Measurements from ENCODE around the gene CCDC167.

The CCDC167 gene

DNA sequence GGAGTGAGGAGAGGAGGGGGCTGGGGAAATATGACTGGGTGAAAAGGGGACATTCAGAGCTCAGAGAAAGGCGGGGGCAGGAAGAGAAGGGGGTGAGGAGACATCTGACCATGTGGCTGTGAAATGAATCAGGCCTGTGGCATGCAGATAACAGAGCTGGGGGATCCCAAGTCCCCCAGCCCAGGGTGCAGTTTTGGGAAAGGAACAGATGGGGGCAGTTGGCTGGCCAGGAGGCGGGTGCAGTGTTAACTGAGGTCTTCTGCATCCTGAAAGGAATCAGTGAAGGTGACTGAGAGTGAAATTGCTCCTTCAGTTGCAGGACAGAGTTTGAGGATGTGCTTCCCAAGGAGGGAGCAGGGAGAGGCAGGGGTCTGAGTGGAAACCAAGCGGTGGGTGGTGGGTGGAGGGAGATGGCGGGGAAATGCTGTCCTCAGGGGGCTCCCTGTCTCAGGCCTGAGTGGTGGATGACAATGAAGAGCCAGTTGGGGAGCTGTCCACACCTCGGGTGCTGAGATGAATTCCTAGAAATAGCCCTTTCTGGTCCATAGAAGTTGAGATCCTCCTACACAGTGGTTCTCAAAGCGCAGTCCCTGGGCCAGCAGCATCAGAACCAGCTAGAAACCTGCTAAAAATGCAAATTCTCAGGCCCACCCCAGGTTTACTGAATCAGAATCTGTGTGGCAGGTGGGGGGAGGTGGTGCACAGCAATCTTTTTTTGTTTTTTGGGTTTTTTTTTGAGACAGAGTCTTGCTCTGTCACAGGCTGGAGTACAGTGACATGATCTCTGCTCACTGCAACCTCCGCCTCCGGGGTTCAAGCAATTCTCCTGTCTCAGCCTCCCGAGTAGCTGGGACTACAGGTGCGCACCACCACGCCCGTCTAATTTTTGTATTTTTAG lies 26.0 kb upstream of the CCDC167 start:
- Mint-ChIP-seq H3K4me1 (peaks cover 4% of the 10 kb centered on the region), H3K9me3 (no peaks in the 10 kb centered on the region), H3K4me3 (no peak overlapping the region), H3K27me3 (ENCODE audit: low read depth, poor library complexity) (peaks cover 81% of the 10 kb centered on the region), H3K36me3 (ENCODE audit: low read depth) (no peaks in the 10 kb centered on the region), H3K27ac (no peak overlapping the region)
- TF ChIP-seq, protein P1, sequence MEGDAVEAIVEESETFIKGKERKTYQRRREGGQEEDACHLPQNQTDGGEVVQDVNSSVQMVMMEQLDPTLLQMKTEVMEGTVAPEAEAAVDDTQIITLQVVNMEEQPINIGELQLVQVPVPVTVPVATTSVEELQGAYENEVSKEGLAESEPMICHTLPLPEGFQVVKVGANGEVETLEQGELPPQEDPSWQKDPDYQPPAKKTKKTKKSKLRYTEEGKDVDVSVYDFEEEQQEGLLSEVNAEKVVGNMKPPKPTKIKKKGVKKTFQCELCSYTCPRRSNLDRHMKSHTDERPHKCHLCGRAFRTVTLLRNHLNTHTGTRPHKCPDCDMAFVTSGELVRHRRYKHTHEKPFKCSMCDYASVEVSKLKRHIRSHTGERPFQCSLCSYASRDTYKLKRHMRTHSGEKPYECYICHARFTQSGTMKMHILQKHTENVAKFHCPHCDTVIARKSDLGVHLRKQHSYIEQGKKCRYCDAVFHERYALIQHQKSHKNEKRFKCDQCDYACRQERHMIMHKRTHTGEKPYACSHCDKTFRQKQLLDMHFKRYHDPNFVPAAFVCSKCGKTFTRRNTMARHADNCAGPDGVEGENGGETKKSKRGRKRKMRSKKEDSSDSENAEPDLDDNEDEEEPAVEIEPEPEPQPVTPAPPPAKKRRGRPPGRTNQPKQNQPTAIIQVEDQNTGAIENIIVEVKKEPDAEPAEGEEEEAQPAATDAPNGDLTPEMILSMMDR (IDR thresholded peaks at IDR 0.05): no peak
- DNase-seq: peak; percentile 81

DNA sequence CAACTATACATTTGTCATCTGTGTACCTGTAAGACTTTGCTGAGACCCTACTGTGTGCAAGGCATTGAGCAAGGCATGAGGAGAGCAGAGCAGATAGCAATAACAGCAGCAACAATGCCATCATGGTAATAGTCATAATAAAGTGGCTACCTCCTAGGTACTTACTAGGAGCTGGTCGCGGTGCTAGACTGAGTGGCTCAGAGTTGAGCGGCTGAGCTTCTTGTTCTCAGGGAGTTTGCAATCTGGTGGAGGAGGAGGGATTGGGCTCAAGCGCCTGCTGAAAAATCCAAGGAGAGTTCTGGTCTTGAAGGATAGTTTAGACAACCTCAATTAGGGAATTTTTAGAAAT lies 25.3 kb upstream of the CCDC167 start:
- Mint-ChIP-seq H3K9me3 (no peaks in the 10 kb centered on the region), H3K27me3 (ENCODE audit: low read depth, poor library complexity) (peaks cover 76% of the 10 kb centered on the region), H3K4me3 (no peak overlapping the region), H3K36me3 (ENCODE audit: low read depth) (no peaks in the 10 kb centered on the region), H3K4me1 (peaks cover 4% of the 10 kb centered on the region), H3K27ac (no peak overlapping the region)
- TF ChIP-seq, protein P1 (IDR thresholded peaks at IDR 0.05): no peak
- no peak for DNase-seq

DNA sequence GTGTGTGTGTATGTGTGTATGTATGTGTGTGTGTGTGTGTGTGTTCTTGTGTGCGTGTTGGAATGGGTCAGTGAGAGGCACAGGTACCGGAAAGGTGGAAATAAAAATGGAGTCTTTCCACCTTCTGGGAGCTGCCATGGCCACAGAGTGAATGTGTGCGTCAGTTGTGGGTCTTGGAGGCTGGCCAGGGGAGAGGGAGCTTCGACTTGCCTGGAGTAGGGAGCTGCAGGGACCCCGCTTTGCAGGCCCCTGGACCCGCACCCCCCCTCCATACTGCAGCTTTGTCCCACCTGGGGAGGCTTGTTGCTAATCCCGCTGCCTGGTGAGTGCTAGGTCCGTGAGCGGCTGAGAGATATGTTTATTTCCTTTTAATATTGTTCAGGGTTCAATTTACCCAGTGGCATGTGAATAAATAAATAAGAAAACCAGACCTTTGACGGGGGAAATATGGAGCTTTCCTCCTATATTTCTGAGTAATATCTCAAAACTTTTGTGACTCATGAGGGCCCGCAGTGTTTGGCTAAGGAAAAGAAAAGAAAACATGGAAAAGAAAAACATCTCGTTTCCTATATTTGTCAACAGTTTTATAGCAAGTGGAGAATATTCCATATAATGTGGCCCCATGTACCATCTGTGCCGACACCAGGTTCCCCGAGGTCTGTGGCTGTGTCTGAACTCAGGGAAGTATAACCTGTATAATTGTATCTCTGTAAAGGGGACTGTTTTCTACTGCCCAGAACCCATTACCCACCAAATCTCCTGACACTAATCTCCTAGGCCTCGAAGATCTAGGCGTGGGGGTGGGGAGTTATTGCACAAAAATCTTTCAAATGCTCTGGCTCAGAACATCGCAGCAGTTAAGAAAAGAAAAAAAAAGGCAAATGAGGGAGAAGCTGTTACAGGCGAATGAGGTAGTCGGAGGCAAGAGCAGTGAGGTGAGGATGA lies 24.6 kb upstream of the CCDC167 start:
- H3K36me3 Mint-ChIP-seq (ENCODE audit: low read depth): no peaks in the 10 kb centered on the region
- TF ChIP-seq, protein P1 (IDR thresholded peaks at IDR 0.05): no peak
- H3K27me3 Mint-ChIP-seq (ENCODE audit: low read depth, poor library complexity): peaks cover 73% of the 10 kb centered on the region
- H3K9me3 Mint-ChIP-seq: peaks cover 3% of the 10 kb centered on the region
- peaks cover 4% of the 10 kb centered on the region for H3K4me1 Mint-ChIP-seq
- DNase-seq: no peak
- no peak overlapping the region for H3K27ac Mint-ChIP-seq
- no peak overlapping the region for H3K4me3 Mint-ChIP-seq

DNA sequence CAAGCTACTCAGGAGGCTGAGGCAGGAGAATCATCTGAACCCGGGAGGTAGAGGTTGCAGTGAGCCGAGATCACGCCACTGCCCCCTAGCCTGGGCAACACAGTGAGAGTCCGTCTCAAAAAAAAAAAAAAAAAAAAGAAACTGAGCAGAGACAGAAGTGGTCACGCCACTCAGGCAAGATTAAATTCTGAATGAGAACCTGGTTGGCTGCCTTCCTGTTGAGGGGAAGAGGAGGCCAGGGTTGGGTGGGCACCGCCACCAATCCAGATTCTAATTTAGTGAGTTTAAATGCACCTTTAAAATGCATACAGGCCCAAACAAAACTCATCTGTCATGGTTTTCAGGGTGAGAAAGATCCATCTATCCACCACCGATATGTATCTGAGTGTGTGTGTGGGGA lies 23.7 kb upstream of the CCDC167 start:
- H3K36me3 Mint-ChIP-seq (ENCODE audit: low read depth): no peaks in the 10 kb centered on the region
- peaks cover 8% of the 10 kb centered on the region for H3K9me3 Mint-ChIP-seq
- no peak overlapping the region for H3K27ac Mint-ChIP-seq
- DNase-seq: no peak
- TF ChIP-seq, protein P1 (IDR thresholded peaks at IDR 0.05): no peak
- H3K4me1 Mint-ChIP-seq: peaks cover 4% of the 10 kb centered on the region
- no peak overlapping the region for H3K4me3 Mint-ChIP-seq
- peaks cover 75% of the 10 kb centered on the region for H3K27me3 Mint-ChIP-seq (ENCODE audit: low read depth, poor library complexity)

DNA sequence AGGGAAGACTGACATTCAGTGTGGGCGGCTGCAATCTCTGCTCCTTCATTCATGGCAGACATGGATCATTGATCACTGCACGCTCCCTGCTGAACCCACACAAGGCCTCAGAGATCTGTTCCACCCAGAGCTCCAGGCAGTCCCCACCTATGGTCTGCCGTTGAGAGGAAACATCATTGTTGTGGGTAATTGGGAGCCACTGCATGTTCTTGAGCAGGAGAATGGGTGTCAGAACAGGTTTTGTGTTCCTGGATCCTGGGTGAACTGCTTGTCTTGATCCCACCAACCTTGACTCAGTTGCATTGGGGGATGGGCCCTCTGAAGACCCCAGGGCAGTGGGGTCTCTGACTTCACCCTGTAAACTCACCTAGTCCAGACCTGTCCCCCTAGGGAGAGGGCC lies 23.1 kb upstream of the CCDC167 start:
- TF ChIP-seq, protein P1 (IDR thresholded peaks at IDR 0.05): no peak
- H3K4me3 Mint-ChIP-seq: no peak overlapping the region
- peaks cover 8% of the 10 kb centered on the region for H3K9me3 Mint-ChIP-seq
- H3K27me3 Mint-ChIP-seq (ENCODE audit: low read depth, poor library complexity): peaks cover 75% of the 10 kb centered on the region
- H3K4me1 Mint-ChIP-seq: peaks cover 4% of the 10 kb centered on the region
- no peak for DNase-seq
- no peak overlapping the region for H3K27ac Mint-ChIP-seq
- no peaks in the 10 kb centered on the region for H3K36me3 Mint-ChIP-seq (ENCODE audit: low read depth)

Measured in nephron progenitor cell (in vitro differentiated cells).